Measurements from ENCODE around the gene STXBP1.

The STXBP1 gene

GRCh38 chr9:127611899-127612790 is at the start of gene STXBP1:
TSS of gene STXBP1 (plus strand) at chr9:127612277. CDS start at chr9:127612404, 127 bp downstream.
- Histone ChIP-seq H3K36me3 (ENCODE audit: low read depth) (no peaks in the 10 kb centered on the region), H3K9me3 (ENCODE audit: severe bottlenecking) (no peaks in the 10 kb centered on the region), H3K27ac (ENCODE audit: poor library complexity, severe bottlenecking) (peak within 1 kb of the TSS; percentile 44), H3K4me3 (ENCODE audit: severe bottlenecking) (peak within 1 kb of the TSS; percentile 99), H3K4me1 (ENCODE audit: insufficient read depth, poor library complexity, severe bottlenecking) (no peaks in the 10 kb centered on the region), H3K27me3 (ENCODE audit: insufficient read depth, poor library complexity, severe bottlenecking) (no peaks in the 10 kb centered on the region)
- DNase-seq (ENCODE audit: low spot score): peak; percentile 79
- ATAC-seq (ENCODE audit: low read depth): peak; percentile 58
- TF ChIP-seq CTCF (IDR thresholded peaks at IDR 0.05; ENCODE audit: poor library complexity, severe bottlenecking): peak; percentile 10

- peak overlapping the region; percentile 98 for H3K27ac ChIP-seq (ENCODE audit: poor library complexity, severe bottlenecking)
- no peak for TF ChIP-seq CTCF (IDR thresholded peaks at IDR 0.05; ENCODE audit: poor library complexity, severe bottlenecking)
- no peaks in the 10 kb centered on the region for H3K27me3 ChIP-seq (ENCODE audit: insufficient read depth, poor library complexity, severe bottlenecking)
- H3K4me1 ChIP-seq (ENCODE audit: insufficient read depth, poor library complexity, severe bottlenecking): peaks cover 82% of the 10 kb centered on the region
- peaks cover 81% of the 10 kb centered on the region for H3K36me3 ChIP-seq (ENCODE audit: low read depth)
- no peak overlapping the region for H3K4me3 ChIP-seq (ENCODE audit: severe bottlenecking)
- no peaks in the 10 kb centered on the region for H3K9me3 ChIP-seq (ENCODE audit: severe bottlenecking)
- DNase-seq (ENCODE audit: low spot score) (peak; percentile 53), ATAC-seq (ENCODE audit: low read depth) (no peak)
Observed at GRCh38 chr9:127562279-127562796, 49.7 kb upstream of the STXBP1 start.

- peak overlapping the region; percentile 98 for H3K27ac ChIP-seq (ENCODE audit: poor library complexity, severe bottlenecking)
- H3K27me3 ChIP-seq (ENCODE audit: insufficient read depth, poor library complexity, severe bottlenecking): no peaks in the 10 kb centered on the region
- no peak for TF ChIP-seq CTCF (IDR thresholded peaks at IDR 0.05; ENCODE audit: poor library complexity, severe bottlenecking)
- no peaks in the 10 kb centered on the region for H3K9me3 ChIP-seq (ENCODE audit: severe bottlenecking)
- peaks cover 82% of the 10 kb centered on the region for H3K36me3 ChIP-seq (ENCODE audit: low read depth)
- peaks cover 76% of the 10 kb centered on the region for H3K4me1 ChIP-seq (ENCODE audit: insufficient read depth, poor library complexity, severe bottlenecking)
- H3K4me3 ChIP-seq (ENCODE audit: severe bottlenecking): no peak overlapping the region
- peak; percentile 49 for DNase-seq (ENCODE audit: low spot score)
- ATAC-seq (ENCODE audit: low read depth): no peak
Observed at GRCh38 chr9:127562841-127563401, 49.2 kb upstream of the STXBP1 start.

GRCh38 chr9:127563579-127563978 is 48.5 kb upstream of the STXBP1 start:
- H3K27ac ChIP-seq (ENCODE audit: poor library complexity, severe bottlenecking): peak overlapping the region; percentile 98
- peaks cover 83% of the 10 kb centered on the region for H3K36me3 ChIP-seq (ENCODE audit: low read depth)
- DNase-seq (ENCODE audit: low spot score) (no peak), ATAC-seq (ENCODE audit: low read depth) (no peak)
- no peak for TF ChIP-seq CTCF (IDR thresholded peaks at IDR 0.05; ENCODE audit: poor library complexity, severe bottlenecking)
- H3K27me3 ChIP-seq (ENCODE audit: insufficient read depth, poor library complexity, severe bottlenecking): no peaks in the 10 kb centered on the region
- H3K4me3 ChIP-seq (ENCODE audit: severe bottlenecking): no peak overlapping the region
- peaks cover 70% of the 10 kb centered on the region for H3K4me1 ChIP-seq (ENCODE audit: insufficient read depth, poor library complexity, severe bottlenecking)
- no peaks in the 10 kb centered on the region for H3K9me3 ChIP-seq (ENCODE audit: severe bottlenecking)
